Measurements from ENCODE around the gene STOM.

DNA sequence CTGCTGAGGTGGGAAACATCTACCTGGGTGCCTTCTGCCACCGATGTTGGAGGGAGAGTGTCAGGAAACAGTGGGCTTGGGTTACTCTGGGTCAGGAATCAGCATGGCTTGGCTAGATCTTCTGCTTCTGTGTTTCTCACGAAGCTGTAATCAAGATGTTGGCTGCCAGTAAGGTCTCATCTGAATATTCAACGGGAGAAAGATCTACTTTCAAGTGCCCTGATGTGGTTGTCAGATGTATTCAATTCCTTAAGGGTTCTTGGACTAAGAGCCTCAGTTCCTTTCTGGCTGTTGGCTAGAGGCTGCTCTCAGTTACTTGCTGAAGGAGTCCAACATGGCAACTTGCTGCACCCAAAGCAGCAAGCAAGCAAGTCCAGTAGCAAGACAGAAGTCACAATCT lies 41.9 kb upstream of the STOM start:
- TF ChIP-seq POLR2AphosphoS5 (IDR thresholded peaks at IDR 0.05; ENCODE audit: low read depth, low read length) = no peak
- TF ChIP-seq CBX8 (IDR thresholded peaks at IDR 0.05; ENCODE audit: borderline replicate concordance, low read depth, low read length) = no peak
- TF ChIP-seq POLR2A (IDR thresholded peaks at IDR 0.05; ENCODE audit: control extremely low read depth in 1 of 2, low read depth in 2 of 2, low read length in 2 of 2) = no peak
- TF ChIP-seq, protein P1, sequence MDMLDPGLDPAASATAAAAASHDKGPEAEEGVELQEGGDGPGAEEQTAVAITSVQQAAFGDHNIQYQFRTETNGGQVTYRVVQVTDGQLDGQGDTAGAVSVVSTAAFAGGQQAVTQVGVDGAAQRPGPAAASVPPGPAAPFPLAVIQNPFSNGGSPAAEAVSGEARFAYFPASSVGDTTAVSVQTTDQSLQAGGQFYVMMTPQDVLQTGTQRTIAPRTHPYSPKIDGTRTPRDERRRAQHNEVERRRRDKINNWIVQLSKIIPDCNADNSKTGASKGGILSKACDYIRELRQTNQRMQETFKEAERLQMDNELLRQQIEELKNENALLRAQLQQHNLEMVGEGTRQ (IDR thresholded peaks at IDR 0.05; ENCODE audit: low read length) = no peak
- TF ChIP-seq CHD1 (IDR thresholded peaks at IDR 0.05; ENCODE audit: low read depth, low read length) = no peak
- TF ChIP-seq EP300 (IDR thresholded peaks at IDR 0.05; ENCODE audit: borderline replicate concordance in 1 of 2, low read depth in 2 of 2, low read length in 2 of 2) = no peak
- no peak for TF ChIP-seq HDAC2 (IDR thresholded peaks at IDR 0.05; ENCODE audit: borderline replicate concordance in 1 of 2, low read depth in 2 of 2, low read length in 2 of 2)
- TF ChIP-seq YY1 (IDR thresholded peaks at IDR 0.05; ENCODE audit: low read depth, low read length) = no peak
- TF ChIP-seq, protein P2, sequence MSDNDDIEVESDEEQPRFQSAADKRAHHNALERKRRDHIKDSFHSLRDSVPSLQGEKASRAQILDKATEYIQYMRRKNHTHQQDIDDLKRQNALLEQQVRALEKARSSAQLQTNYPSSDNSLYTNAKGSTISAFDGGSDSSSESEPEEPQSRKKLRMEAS (IDR thresholded peaks at IDR 0.05) = no peak
- TF ChIP-seq, protein P3, sequence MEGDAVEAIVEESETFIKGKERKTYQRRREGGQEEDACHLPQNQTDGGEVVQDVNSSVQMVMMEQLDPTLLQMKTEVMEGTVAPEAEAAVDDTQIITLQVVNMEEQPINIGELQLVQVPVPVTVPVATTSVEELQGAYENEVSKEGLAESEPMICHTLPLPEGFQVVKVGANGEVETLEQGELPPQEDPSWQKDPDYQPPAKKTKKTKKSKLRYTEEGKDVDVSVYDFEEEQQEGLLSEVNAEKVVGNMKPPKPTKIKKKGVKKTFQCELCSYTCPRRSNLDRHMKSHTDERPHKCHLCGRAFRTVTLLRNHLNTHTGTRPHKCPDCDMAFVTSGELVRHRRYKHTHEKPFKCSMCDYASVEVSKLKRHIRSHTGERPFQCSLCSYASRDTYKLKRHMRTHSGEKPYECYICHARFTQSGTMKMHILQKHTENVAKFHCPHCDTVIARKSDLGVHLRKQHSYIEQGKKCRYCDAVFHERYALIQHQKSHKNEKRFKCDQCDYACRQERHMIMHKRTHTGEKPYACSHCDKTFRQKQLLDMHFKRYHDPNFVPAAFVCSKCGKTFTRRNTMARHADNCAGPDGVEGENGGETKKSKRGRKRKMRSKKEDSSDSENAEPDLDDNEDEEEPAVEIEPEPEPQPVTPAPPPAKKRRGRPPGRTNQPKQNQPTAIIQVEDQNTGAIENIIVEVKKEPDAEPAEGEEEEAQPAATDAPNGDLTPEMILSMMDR (IDR thresholded peaks at IDR 0.05; ENCODE audit: control extremely low read depth in 1 of 3, insufficient read depth in 1 of 3, low read depth in 1 of 3, low read length in 3 of 3) = no peak
- TF ChIP-seq SAP30 (IDR thresholded peaks at IDR 0.05; ENCODE audit: insufficient read depth, insufficient replicate concordance, low read length) = no peak
- no peak for TF ChIP-seq TCF12 (IDR thresholded peaks at IDR 0.05; ENCODE audit: low read depth, low read length)
